Upper lobe of left lung (tissue), 6 donors: ENCODE measurements around the gene ARID3A. TPM values are rescaled to one million over a fixed set of nuclear protein-coding genes. Genes with fewer than 3 reads are reported as not detected.

ENCODE experiments used
- ATAC-seq, 2 donors: fragments of 200-7000 bp; cut with Tn5 transposase; one replicate each; pipeline ENCODE4 v1.9.1; 2022; ENCODE audit warnings: mild to moderate bottlenecking in 2 of 2, moderate library complexity in 2 of 2; ENCODE audit not compliant: low FRiP score in 2 of 2
- DNase-seq, 2 donors: peaks; one replicate each; pipeline ENCODE4 v3.0.0-alpha.2; 2019 to 2020
- H3K27ac ChIP-seq, 4 donors: fragments of 200-600 bp; sonication (generic); one replicate each; pipeline ENCODE4 v1.5.1; 2016 to 2019
- H3K27me3 ChIP-seq, 4 donors: fragments of 200-600 bp; sonication (generic); one replicate each; pipeline ENCODE4 v1.5.1; 2017 to 2019
- H3K36me3 ChIP-seq, 4 donors: fragments of 200-600 bp; sonication (generic); one replicate each; pipeline ENCODE4 v1.5.1; 2016 to 2019
- H3K4me1 ChIP-seq, 4 donors: fragments of 200-600 bp; sonication (generic); one replicate each; pipeline ENCODE4 v1.5.1; 2018 to 2019
- H3K4me3 ChIP-seq, 4 donors: fragments of 200-600 bp; sonication (generic); one replicate each; pipeline ENCODE4 v1.5.1; 2017 to 2019; ENCODE audit warnings: mild to moderate bottlenecking in 2 of 4, moderate library complexity in 1 of 4
- H3K9me3 ChIP-seq, 4 donors: fragments of 200-600 bp; sonication (generic); one replicate each; pipeline ENCODE4 v1.5.1; 2018 to 2019
- EP300 ChIP-seq, 4 donors: sonication (generic); formaldehyde crosslinking; IDR thresholded peaks; one replicate each; pipeline ENCODE4 v1.5.1; 2017; ENCODE audit warnings: antibody characterized with exemption in 4 of 4, control low read depth in 2 of 4
- POLR2A ChIP-seq, 4 donors: fragments of 450-650 bp; IDR thresholded peaks; one replicate each; pipeline ENCODE4 v1.5.1; 2016 to 2017; ENCODE audit warnings: antibody characterized with exemption in 4 of 4, mild to moderate bottlenecking in 2 of 4
- POLR2AphosphoS5 ChIP-seq, 2 donors: sonication (generic); formaldehyde crosslinking; IDR thresholded peaks; one replicate each; pipeline ENCODE4 v1.5.1; 2017; ENCODE audit warnings: antibody characterized with exemption in 2 of 2
- WGBS, 2 donors: methylation state at CpG; one replicate each; pipeline ENCODE4 v1.1.5; 2017 to 2018; 5-methylcytosine and 5-hydroxymethylcytosine counted together
- total RNA-seq, 6 donors: library from RNA; depleted of rRNA in 4 of 6; stranded (reverse); fragments of >200 nt in 4 of 6; gene quantifications; one replicate each; pipeline versions ENCODE4 v1.1.0 to v1.2.1, GENCODE V29; 2016 to 2021
- TF ChIP-seq, protein P1 (sequence below), 6 experiments: fragments of 450-650 bp in 4 of 6; fragments of 200-600 bp in 2 of 6; sonication (generic) in 2 of 6; IDR thresholded peaks; one replicate each; pipeline ENCODE4 v1.5.1; 2016 to 2019; ENCODE audit warnings: antibody characterized with exemption in 6 of 6
- donor health status: DM: no; HTN: no; CAD: no; lungs with moderate emphysema.
- donor health status: DM: no; HTN: yes; CAD: no; lungs with severe emphysema.

ARID3A gene
- total RNA-seq, 6 donors from 2014 or later: 7.1 to 54.5 (median 19.2) TPM

DNA sequence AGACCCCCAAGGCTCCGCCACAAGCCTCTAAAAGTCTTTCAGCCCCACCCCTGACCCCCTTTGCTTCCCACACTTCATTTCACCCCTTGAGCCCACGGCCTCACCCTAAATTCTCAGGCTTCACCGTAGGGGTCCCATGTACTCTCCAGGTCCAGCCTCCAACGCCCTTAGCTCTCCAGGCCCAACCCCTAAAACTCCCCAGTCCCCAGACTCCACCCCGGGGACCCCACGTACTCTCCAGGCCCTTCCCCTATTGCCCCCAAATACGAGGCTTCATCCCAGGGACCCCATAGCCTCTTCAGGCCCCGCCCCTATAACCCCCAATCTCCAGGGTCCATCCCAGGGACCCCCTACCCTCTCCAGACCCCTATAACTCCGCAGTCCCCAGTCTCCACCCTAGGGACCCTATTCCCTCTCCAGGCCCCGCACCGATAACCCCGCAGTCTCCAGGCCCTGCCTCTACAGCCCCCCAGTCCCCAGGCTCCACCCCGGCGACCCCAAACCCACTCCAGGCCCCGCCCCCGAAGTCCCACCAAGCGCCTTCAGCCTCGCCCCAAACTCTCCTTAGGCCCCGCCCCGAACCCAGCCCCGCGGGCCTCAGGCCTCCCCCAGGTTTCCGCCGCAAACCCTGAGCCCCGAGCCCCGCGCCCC lies 33.5 kb upstream of the ARID3A start:
- no peak for ATAC-seq

DNA sequence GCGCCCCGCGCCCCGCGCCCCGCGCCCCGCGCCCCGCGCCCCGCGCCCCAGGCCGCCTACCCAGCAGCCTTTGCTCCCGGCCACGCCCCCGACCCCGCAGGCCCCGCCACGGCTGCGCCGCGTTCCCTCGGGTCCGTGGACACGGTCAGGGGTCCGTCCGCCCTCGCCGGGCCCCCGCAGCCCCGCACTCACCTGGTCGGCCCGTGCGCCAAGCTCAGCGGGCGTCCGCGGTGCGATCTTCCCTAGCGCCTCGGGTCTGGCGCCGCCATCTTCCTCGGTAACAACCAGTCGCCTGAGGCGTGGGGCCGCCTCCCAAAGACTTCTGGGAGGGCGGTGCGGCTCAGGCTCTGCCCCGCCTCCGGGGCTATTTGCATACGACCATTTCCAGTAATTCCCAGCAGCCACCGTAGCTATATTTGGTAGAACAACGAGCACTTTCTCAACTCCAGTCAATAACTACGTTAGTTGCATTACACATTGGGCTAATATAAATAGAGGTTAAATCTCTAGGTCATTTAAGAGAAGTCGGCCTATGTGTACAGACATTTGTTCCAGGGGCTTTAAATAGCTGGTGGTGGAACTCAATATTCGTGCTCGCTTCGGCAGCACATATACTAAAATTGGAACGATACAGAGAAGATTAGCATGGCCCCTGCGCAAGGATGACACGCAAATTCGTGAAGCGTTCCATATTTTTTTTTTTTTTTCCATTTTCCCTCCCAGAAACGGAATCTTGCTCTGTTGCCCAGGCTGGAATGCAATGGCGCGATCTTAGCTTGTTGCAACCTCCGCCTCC lies 32.7 kb upstream of the ARID3A start, which contains the start of the genes MED16 and RNU6-9:
Gene MED16 (minus strand): TSS at position 294 of the 796 bp plus-strand sequence. CDS start 2,056 bp downstream, outside the sequence.
Gene RNU6-9 (plus strand): TSS at position 591 of the 796 bp plus-strand sequence.
- peak; percentile 94 to 96 for DNase-seq
- Histone ChIP-seq H3K27ac (peak within 1 kb of the TSS; percentile 89 to 95 (median 92)), H3K4me1 (peaks cover 7 to 20% (median 18%) of the 10 kb centered on the region in 4 donors), H3K9me3 (no peaks in the 10 kb centered on the region), H3K36me3 (peaks cover 0 to 37% (median 22%) of the 10 kb centered on the region in 4 donors), H3K4me3 (peak within 1 kb of the TSS; percentile 68 to 95 (median 80)), H3K27me3 (no peaks in the 10 kb centered on the region)
- ATAC-seq: peak; percentile 93 to 98
- WGBS, 2 donors: 1 to 2% methylated on average over 16 to 37 of the region's 69 CpGs
- TF ChIP-seq, protein P1, sequence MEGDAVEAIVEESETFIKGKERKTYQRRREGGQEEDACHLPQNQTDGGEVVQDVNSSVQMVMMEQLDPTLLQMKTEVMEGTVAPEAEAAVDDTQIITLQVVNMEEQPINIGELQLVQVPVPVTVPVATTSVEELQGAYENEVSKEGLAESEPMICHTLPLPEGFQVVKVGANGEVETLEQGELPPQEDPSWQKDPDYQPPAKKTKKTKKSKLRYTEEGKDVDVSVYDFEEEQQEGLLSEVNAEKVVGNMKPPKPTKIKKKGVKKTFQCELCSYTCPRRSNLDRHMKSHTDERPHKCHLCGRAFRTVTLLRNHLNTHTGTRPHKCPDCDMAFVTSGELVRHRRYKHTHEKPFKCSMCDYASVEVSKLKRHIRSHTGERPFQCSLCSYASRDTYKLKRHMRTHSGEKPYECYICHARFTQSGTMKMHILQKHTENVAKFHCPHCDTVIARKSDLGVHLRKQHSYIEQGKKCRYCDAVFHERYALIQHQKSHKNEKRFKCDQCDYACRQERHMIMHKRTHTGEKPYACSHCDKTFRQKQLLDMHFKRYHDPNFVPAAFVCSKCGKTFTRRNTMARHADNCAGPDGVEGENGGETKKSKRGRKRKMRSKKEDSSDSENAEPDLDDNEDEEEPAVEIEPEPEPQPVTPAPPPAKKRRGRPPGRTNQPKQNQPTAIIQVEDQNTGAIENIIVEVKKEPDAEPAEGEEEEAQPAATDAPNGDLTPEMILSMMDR (IDR thresholded peaks at IDR 0.05): peak in 1 of 6 experiments; percentile 18
- TF ChIP-seq POLR2A (IDR thresholded peaks at IDR 0.05) (peak in 1 of 4 donors; percentile 75), POLR2AphosphoS5 (IDR thresholded peaks at IDR 0.05) (peak; percentile 65 to 86), EP300 (IDR thresholded peaks at IDR 0.05) (no peak)

More for the DNA sequence above, 33.5 kb upstream of the ARID3A start:
- 7 to 8% methylated on average over 20 to 27 of the region's 27 CpGs for WGBS, 2 donors
- H3K4me3 ChIP-seq: peak overlapping the region; percentile 68 to 95 (median 80)
- TF ChIP-seq, protein P1 (IDR thresholded peaks at IDR 0.05): no peak
- no peak for TF ChIP-seq EP300 (IDR thresholded peaks at IDR 0.05)
- TF ChIP-seq POLR2AphosphoS5 (IDR thresholded peaks at IDR 0.05): no peak
- TF ChIP-seq POLR2A (IDR thresholded peaks at IDR 0.05): no peak
- H3K4me1 ChIP-seq: peaks cover 7 to 20% (median 18%) of the 10 kb centered on the region in 4 donors
- peaks cover 0 to 43% (median 23%) of the 10 kb centered on the region in 4 donors for H3K36me3 ChIP-seq
- no peaks in the 10 kb centered on the region for H3K9me3 ChIP-seq
- DNase-seq: no peak
- no peaks in the 10 kb centered on the region for H3K27me3 ChIP-seq
- H3K27ac ChIP-seq: peak overlapping the region; percentile 89 to 95 (median 92)

DNA sequence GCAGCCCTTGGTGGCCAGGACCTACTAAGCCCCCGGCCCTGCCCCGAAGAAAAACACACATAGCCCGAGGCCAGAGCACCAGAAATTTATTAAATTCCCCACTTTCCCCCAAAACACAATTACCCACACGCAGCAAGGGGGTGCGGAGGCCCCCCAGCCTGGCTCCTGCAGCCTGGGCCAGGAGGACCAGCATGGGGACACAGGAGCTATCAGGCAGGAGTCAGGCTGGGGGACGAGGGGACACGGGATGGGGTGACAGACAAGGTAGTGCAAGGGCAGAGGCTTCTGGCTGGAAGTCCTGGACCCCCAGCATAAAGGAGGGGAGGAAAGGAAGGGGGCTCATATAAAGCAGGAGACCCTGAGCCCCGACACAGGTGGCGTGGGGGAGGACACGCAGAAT lies 29.4 kb upstream of the ARID3A start:
- peaks cover 0 to 33% (median 24%) of the 10 kb centered on the region in 4 donors for H3K36me3 ChIP-seq
- WGBS, 2 donors: 91 to 95% methylated on average over 9 to 10 of the region's 10 CpGs
- no peaks in the 10 kb centered on the region for H3K9me3 ChIP-seq
- ATAC-seq: no peak
- DNase-seq: peak in 1 of 2 donors; percentile 27
- no peak overlapping the region for H3K4me3 ChIP-seq
- no peak overlapping the region for H3K27ac ChIP-seq
- TF ChIP-seq, protein P1 (IDR thresholded peaks at IDR 0.05): no peak
- TF ChIP-seq POLR2AphosphoS5 (IDR thresholded peaks at IDR 0.05) (no peak), EP300 (IDR thresholded peaks at IDR 0.05) (no peak)
- no peaks in the 10 kb centered on the region for H3K27me3 ChIP-seq
- H3K4me1 ChIP-seq: peaks cover 3 to 14% (median 12%) of the 10 kb centered on the region in 4 donors

DNA sequence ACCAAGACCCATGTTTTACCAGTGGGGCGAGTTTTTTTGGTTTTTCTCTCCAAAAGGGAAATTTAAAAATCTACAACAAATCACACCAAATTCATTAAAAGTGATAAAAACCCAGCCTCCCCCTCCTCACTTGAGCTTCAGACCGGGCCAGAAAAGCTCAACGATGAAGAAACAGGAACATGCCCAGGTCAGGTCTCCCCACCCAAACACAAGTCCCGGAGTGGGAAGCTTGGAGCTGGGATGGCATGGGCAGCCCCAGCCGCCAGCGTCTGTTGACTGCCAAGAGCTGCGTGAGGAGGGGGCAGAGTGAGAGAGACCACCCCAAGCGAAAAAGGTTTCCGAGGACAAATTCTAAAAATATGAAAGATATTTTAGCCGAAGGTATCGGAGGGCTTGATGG lies 28.8 kb upstream of the ARID3A start:
- H3K4me1 ChIP-seq: peaks cover 1 to 10% (median 9%) of the 10 kb centered on the region in 4 donors
- no peak overlapping the region for H3K27ac ChIP-seq
- no peak for ATAC-seq
- 88 to 95% methylated on average over 11 of the region's 11 CpGs for WGBS, 2 donors
- H3K4me3 ChIP-seq: no peak overlapping the region
- H3K27me3 ChIP-seq: no peaks in the 10 kb centered on the region
- TF ChIP-seq POLR2A (IDR thresholded peaks at IDR 0.05) (no peak), EP300 (IDR thresholded peaks at IDR 0.05) (no peak), POLR2AphosphoS5 (IDR thresholded peaks at IDR 0.05) (no peak)
- TF ChIP-seq, protein P1 (IDR thresholded peaks at IDR 0.05): no peak
- DNase-seq: no peak
- no peaks in the 10 kb centered on the region for H3K9me3 ChIP-seq
- peaks cover 0 to 39% (median 30%) of the 10 kb centered on the region in 4 donors for H3K36me3 ChIP-seq
